ENCODE measurements around the gene NCAPH2. TPM values are rescaled to one million over a fixed set of nuclear protein-coding genes. Genes with fewer than 3 reads are reported as not detected.
"Not testable (repeated sequence)": the region's sequence is repeated elsewhere in the genome, so short reads cannot be mapped to it uniquely, and the experiment has no call there.

The NCAPH2 gene
- polyA plus RNA-seq, 1 donor = 31.3 TPM

GRCh38 chr22:50529416-50529896 lies 21.4 kb downstream of the NCAPH2 start:
- DNase-seq (ENCODE audit: low read depth) = no peak

- no peak for DNase-seq (ENCODE audit: low read depth)
These were observed 22.0 kb downstream of the NCAPH2 start, which contains the start of gene TYMP for GRCh38 chr22:50529897-50530579. TYMP (minus strand) TSS chr22:50530012; CDS start chr22:50529709, 303 bp downstream.

GRCh38 chr22:50530580-50530876 lies 22.5 kb downstream of the NCAPH2 start:
- no peak for DNase-seq (ENCODE audit: low read depth)

GRCh38 chr22:50530877-50531545 lies 23.0 kb downstream of the NCAPH2 start:
- DNase-seq (ENCODE audit: low read depth) = no peak

GRCh38 chr22:50531546-50531961 lies 23.5 kb downstream of the NCAPH2 start:
- no peak for DNase-seq (ENCODE audit: low read depth)

GRCh38 chr22:50531962-50532674 lies 24.1 kb downstream of the NCAPH2 start:
- DNase-seq (ENCODE audit: low read depth) = no peak

GRCh38 chr22:50532824-50533796 lies 25.1 kb downstream of the NCAPH2 start:
- no peak for DNase-seq (ENCODE audit: low read depth)

GRCh38 chr22:50533856-50534711 lies 26.1 kb downstream of the NCAPH2 start:
- not testable (repeated sequence) for DNase-seq (ENCODE audit: low read depth)

- DNase-seq (ENCODE audit: low read depth) = no peak
These were observed 27.1 kb downstream of the NCAPH2 start for GRCh38 chr22:50535113-50535512.

GRCh38 chr22:50536226-50536625 lies 28.2 kb downstream of the NCAPH2 start:
- no peak for DNase-seq (ENCODE audit: low read depth)

- no peak for DNase-seq (ENCODE audit: low read depth)
These were observed 29.7 kb downstream of the NCAPH2 start for GRCh38 chr22:50537765-50538164.

- no peak for DNase-seq (ENCODE audit: low read depth)
These were observed 32.4 kb downstream of the NCAPH2 start for GRCh38 chr22:50540381-50540780.

- DNase-seq (ENCODE audit: low read depth) = not testable (repeated sequence)
These were observed 33.6 kb downstream of the NCAPH2 start for GRCh38 chr22:50541667-50542026.

GRCh38 chr22:50542416-50542927 lies 34.4 kb downstream of the NCAPH2 start:
- DNase-seq (ENCODE audit: low read depth) = no peak

GRCh38 chr22:50544078-50544745 lies 36.2 kb downstream of the NCAPH2 start:
- no peak for DNase-seq (ENCODE audit: low read depth)

- no peak for DNase-seq (ENCODE audit: low read depth)
These were observed 36.8 kb downstream of the NCAPH2 start for GRCh38 chr22:50544746-50545253.

- no peak for DNase-seq (ENCODE audit: low read depth)
These were observed 37.7 kb downstream of the NCAPH2 start, which contains the start of gene KLHDC7B for GRCh38 chr22:50545522-50546325. KLHDC7B (plus strand) TSS chr22:50545899; CDS start chr22:50546244, 345 bp downstream.
